Cardiac fibroblast (primary cell): ENCODE data around the gene CPEB4.

Source experiments
- DNase-seq, 2 donors: peaks; one replicate each; pipeline versions ENCODE4 v3.0.0 to v3.0.0-alpha.2; 2010; ENCODE audit warnings: low read depth in 2 of 2
- H3K4me3 ChIP-seq, 2 donors: replicated peaks in 1 of 2; 1 replicate in 1 of 2; 2 replicates in 1 of 2; pipeline ENCODE4 v1.5.1; 2011; ENCODE audit warnings: low read depth in 2 of 2, low read length in 2 of 2, mild to moderate bottlenecking in 2 of 2, moderate library complexity in 1 of 2
- TF ChIP-seq, protein P1 (sequence below): IDR thresholded peaks from one replicate; pipeline ENCODE4 v1.5.1; 2011; ENCODE audit warnings: low read depth, mild to moderate bottlenecking, low read length, inconsistent platforms

CPEB4 gene

GRCh38 chr5:173858670-173859407 is 29.3 kb upstream of the CPEB4 start:
- DNase-seq, result no peak
- TF ChIP-seq, protein P1, sequence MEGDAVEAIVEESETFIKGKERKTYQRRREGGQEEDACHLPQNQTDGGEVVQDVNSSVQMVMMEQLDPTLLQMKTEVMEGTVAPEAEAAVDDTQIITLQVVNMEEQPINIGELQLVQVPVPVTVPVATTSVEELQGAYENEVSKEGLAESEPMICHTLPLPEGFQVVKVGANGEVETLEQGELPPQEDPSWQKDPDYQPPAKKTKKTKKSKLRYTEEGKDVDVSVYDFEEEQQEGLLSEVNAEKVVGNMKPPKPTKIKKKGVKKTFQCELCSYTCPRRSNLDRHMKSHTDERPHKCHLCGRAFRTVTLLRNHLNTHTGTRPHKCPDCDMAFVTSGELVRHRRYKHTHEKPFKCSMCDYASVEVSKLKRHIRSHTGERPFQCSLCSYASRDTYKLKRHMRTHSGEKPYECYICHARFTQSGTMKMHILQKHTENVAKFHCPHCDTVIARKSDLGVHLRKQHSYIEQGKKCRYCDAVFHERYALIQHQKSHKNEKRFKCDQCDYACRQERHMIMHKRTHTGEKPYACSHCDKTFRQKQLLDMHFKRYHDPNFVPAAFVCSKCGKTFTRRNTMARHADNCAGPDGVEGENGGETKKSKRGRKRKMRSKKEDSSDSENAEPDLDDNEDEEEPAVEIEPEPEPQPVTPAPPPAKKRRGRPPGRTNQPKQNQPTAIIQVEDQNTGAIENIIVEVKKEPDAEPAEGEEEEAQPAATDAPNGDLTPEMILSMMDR, result no peak
- H3K4me3 ChIP-seq, result no peak overlapping the region

- peak in 1 of 2 donors; percentile 32 for DNase-seq
- H3K4me3 ChIP-seq, result no peak overlapping the region
- TF ChIP-seq, protein P1, result no peak
Observed at GRCh38 chr5:173859408-173860159, 28.6 kb upstream of the CPEB4 start.

DNA sequence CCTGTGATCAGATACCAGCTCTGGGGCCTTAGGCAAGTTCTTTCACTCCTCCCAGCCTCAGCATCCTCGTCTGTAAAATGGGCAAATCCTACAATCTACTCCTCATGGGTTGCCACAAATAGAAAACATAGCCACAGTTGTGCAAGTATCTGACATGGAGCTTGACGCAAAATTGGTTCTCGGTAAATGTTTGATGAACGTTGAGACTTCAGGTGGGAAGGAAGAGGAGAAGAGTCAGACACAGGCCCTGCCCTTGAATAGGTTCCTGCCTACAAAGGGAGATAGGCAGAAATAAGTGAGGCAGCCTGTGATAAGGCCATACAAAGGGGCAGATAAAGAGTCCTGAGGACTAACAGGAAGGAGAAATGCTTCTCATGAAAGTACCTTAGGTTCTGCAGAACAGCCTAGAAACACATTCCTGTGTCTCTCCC is 26.1 kb upstream of the CPEB4 start:
- DNase-seq, result no peak
- no peak overlapping the region for H3K4me3 ChIP-seq
- TF ChIP-seq, protein P1, result no peak

DNA sequence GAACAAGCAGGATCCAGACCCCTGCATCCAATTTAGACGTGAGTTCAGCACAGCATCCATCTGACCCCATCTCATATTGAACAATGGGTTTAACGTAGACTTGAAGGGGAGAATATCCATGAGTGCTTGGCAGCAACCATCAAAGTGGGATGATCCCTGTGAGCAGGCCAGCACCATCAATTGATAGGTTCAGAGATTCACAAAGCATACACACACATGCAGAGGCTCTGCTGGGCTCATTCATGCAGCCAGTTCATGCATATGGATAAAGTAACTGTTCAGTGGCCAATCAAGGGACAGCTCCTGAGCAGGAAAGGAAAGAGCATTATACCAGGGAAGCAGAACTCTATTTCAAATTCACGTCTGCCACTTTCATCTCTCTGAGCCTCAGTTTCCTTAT is 24.8 kb upstream of the CPEB4 start:
- TF ChIP-seq, protein P1, result no peak
- DNase-seq, result no peak
- no peak overlapping the region for H3K4me3 ChIP-seq

DNA sequence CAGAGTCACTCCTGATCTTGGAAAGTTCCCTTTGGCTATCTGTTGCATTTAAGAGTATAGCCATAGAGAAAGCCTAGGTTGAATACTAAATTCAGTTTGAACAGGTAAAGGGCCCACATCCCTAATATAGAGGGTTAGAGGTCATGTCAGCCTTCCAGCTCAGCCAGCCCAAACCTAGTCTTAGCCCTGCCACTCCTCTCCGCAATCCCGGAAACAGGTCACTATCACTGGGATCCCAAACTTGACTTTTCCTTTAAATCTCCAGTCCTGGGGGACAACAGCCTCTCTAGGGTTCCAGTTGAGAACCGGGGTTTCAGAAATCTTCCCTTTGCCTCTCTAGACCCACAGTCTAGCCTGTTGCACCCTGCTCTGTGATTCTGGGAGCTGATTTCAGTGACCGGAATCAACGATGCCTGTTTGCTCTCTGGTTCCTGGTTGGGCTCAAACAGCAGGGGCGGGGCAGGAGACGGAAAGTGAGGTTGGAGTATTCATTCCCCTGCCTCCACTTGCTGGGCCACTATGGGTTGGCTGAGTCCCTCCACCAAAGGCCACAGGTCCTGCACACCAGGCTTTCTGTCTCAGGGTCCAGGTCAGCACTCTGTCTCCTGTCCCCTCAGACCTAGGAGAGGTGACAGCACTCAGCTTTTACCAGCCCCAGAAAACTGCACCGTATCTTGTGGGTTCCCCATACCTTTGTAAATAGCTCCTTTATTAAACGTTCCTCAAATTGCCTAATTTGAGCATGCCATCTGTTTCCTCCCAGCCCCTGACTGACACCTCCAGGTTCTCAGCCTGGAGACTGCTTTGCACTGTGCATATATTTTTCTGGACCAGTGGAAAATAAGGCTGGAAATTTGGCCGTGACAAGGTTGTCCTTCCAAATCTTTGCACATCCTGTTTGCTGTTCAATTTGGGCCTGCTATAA is 23.8 kb upstream of the CPEB4 start:
- TF ChIP-seq, protein P1, result no peak
- DNase-seq, result no peak
- H3K4me3 ChIP-seq, result no peak overlapping the region

GRCh38 chr5:173866243-173866857 is 21.8 kb upstream of the CPEB4 start:
- H3K4me3 ChIP-seq, result no peak overlapping the region
- TF ChIP-seq, protein P1, result no peak
- DNase-seq, result no peak
